GM21515 (cell line): ENCODE results near the gene CAPN11.
"Not testable (repeated sequence)": the region's sequence is repeated elsewhere in the genome, so short reads cannot be mapped to it uniquely, and the experiment has no call there.

Source experiments
- ATAC-seq: cut with Tn5 transposase; IDR thresholded peaks from one replicate; pipeline ENCODE4 v1.9.1; 2021; ENCODE audit not compliant: unreplicated experiment

Gene CAPN11

DNA sequence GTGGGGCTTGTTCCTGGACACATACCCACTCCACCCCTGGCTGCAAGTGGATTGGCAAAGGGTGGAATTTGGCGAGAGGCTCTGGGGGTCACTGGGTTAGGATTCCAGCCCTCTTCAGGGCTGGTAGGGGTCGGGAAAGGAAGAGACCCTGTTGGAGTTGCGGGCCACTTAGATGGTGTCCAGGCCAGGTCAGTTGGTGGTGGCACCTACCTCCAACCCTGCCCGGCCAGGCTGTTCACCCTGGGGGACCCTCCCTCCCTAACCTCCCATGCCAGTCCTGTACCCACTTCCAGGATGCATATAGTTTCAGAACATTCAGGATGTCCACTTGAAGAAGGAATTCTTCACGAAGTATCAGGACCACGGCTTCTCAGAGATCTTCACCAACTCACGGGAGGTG, 21.0 kb downstream of the CAPN11 start:
- no peak for ATAC-seq

DNA sequence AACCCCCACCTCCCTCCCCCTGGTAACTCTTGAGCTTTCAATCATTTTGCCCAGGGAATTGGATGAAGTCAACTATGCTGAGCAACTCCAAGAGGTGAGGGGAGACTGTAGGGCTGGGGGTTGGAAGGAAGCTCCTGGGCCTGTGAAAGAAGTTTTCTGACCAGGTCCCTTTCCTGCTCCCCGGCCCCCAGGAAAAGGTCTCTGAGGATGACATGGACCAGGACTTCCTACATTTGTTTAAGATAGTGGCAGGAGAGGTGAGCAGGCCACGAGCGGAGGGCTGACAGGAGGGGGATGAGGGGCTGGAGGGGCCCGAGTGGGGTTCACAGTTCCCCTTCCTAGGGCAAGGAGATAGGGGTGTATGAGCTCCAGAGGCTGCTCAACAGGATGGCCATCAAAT, 21.8 kb downstream of the CAPN11 start:
- no peak for ATAC-seq

DNA sequence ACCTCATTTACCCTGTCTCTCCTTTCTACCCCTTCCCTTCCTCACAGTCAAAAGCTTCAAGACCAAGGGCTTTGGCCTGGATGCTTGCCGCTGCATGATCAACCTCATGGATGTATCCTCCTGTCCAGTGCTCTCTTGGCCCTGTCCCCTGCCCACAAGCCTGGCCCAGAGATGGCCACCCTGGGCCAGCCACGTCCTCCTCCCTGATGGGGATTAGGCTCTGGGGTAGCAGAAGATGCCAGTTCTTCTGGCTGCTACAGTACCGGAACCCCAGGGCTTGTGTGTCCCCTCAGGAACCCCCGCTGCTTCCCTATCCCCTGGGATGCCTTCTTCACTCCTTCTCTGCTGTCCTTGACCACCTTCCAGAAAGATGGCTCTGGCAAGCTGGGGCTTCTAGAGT, 22.3 kb downstream of the CAPN11 start:
- no peak for ATAC-seq

DNA sequence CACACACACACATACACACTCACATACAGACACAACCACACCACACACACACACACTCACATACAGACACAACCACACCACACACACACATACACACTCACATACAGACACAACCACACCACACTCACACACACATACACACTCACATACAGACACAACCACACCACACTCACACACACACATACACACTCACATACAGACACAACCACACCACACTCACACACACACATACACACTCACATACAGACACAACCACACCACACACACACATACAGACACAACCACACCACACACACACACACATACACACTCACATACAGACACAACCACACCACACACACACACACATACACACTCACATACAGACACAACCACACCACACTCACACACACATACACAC, 23.2 kb downstream of the CAPN11 start:
- not testable (repeated sequence) for ATAC-seq

DNA sequence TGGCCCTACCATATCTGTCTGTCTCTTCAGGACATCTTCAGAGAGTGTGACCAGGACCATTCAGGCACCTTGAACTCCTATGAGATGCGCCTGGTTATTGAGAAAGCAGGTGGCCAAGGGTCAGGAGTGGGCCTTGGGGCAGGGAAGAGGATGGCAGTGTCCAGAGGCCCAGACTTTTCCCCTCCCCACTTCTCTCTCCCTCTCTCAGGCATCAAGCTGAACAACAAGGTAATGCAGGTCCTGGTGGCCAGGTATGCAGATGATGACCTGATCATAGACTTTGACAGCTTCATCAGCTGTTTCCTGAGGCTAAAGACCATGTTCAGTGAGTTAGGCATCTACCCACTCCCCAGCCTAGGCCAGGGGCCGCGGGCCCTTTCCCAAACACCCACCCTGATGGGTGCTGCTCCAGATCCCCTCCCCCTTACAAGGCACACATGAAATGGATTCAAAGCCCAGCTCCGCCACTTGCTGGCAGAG, 24.3 kb downstream of the CAPN11 start:
- ATAC-seq = no peak

DNA sequence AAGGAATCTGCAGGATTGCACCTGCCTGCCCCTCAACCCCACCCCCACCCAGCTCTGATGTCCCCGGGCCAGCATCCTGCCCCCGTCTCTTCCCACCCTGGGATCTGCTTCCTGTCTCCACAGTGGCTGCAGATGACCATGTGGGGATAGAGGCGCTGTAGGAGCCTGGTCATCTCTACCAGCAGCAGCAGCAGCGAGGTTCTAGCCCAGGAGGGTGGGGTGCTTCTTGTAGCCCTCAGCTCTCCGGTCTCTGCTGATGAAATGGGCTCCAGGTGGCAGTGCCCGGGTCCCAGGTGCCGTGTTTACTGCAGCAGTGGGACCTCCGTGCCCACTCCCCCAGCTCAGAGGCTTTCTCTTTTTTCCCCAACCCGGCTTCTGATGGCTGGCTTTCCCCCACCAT, 25.2 kb downstream of the CAPN11 start:
- no peak for ATAC-seq

DNA sequence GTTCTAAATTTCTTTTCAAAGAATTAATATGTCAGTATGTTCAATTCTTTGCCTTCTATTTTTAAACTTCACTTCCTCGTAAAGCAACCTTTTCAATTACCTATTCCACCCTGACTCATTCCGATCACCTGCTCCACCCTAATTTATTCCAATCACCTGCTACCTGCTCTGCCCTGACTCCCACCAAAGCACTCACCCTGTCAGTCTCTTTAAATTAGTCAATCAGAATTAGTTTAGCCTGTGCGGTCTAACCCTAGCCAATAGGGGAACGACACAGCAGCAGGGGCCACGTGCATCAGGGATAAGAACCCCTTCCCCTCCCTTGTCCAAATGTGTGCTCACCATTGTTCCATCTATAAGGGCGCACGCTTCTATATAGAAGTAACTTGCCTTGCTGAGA, 26.7 kb downstream of the CAPN11 start:
- not testable (repeated sequence) for ATAC-seq

DNA sequence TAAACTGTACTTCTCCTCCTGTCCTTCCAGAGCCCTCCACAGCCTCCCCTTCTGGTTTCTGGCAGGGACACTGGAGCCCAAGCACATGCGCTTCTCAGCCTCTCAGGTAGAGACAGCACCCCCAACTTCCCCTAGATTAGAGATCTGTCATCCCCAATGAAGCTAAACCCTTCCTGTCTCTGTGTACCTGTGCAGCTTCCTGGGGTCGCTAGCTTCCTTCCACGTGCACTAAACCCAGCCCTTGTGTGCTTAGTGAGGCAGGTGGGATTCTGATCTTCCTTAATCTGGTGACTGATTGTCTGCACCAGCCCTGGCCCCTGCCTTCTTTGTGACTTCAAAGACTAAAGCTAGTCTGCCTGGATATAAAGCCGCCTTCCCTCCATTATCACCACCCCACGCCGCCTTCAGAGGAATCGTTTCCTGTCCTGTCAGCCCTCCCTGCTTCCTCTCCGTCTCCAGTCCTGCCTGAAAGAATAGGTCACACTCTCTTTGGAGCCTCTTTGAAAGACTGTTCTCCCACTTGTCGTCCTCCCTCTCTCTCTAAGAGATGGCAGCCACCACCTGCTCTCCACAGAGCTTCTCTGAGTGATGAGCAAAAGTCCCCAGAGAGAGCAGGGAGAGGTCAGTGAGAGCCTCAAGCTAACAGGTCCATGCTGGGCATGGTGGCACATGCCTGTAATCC, 27.5 kb downstream of the CAPN11 start:
- ATAC-seq = no peak

DNA sequence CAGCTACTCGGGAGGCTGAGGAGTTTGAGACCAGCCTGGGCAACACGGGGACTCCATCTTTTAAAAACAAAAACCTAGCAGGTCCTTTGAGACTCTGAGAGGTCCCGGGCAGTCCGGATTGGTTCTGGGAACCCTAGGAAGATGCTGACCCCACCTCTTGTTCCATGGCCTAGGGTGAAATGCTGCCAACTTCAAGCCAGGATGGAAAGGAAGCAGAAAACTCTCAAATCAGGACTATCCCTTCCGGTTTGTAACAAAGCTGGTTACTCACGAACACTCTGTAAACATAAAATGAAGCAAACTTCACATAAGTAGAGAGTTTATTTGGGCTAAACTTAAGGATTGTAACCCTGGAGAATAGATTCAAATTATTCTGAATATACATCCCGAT, 28.0 kb downstream of the CAPN11 start:
- no peak for ATAC-seq

DNA sequence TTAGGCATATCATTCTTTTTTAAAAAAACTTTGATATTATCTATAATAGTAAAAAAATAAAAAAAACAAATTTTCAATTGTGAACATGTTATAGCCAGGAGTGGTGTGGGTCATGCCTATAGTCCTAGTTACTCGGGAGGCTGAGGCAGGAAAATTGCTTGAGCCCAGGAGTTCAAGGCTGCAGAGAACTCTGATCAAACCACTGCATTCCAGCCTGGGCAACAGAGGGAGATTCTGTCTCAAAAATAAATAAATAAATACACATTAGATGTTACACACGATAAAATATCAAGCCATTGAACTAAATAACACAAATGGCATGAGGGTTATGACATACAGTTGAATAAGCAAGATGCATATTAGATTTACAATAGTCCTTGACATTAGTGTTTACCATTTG, 30.2 kb downstream of the CAPN11 start:
- ATAC-seq = no peak

DNA sequence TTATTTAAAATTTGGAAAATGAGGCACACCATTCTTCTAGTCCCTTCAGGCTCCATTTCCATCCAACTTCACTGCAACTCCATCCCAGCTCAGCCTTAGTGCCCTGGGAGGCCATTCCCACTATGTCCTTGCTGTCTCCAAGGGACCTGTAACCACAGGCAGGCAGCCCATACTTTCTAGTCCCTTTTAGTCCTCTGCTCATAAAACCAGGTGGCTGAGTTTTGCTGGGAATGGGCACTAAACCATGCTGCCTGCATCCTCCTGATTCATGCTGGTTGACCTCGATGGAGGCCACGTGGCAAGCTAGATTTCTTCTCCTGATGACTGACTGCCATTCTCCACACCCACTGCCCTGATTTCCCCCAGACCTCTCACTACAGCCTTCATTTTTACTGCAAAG, 30.6 kb downstream of the CAPN11 start:
- no peak for ATAC-seq

DNA sequence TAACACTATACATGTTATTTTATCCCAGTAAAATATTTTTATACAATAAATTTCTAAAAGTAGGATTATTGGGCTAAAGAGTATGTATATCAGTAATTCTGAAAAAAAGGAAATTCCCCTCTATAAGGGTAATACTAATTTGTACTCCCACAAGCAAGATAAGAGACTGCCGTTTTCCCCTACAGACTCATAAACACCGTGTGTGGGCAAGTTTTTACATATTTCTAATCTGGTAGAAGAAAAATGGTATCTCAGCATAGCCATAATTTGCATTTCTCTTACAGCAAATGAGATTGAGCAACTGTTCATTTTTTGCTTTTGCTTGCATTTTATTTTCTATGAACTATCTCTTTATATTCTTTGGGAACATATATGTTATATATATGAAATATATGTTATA, 32.1 kb downstream of the CAPN11 start:
- ATAC-seq = peak; percentile 54

DNA sequence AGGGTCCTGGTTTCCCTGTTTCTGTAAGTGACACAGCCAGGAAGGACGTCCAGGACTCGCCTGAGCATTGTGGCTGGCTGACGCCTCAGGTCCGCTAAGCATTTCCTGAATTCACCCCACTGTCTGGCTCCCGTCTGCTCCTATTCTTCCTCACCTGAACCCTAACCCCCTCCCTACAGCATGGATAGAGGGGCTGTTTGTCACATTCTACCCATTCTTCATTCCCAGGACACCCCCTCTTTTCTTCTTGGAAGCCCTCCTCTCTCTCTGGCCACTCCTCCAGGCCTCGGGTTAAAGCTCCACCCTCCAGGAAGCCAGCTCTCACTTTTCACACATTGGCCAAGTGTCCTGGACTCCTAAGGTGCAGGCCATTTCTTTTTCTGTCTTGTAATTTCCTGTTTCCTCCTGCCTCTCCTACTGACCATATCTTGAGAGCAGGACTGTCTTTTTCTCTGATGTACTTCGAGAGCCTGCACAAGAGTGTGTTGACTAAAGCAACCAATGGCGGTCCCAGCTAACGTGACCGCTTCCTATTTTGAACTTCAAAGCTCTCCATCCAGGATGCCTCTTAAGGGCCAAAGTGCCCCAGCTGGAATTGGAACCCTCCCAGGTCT, 33.9 kb downstream of the CAPN11 start:
- no peak for ATAC-seq

DNA sequence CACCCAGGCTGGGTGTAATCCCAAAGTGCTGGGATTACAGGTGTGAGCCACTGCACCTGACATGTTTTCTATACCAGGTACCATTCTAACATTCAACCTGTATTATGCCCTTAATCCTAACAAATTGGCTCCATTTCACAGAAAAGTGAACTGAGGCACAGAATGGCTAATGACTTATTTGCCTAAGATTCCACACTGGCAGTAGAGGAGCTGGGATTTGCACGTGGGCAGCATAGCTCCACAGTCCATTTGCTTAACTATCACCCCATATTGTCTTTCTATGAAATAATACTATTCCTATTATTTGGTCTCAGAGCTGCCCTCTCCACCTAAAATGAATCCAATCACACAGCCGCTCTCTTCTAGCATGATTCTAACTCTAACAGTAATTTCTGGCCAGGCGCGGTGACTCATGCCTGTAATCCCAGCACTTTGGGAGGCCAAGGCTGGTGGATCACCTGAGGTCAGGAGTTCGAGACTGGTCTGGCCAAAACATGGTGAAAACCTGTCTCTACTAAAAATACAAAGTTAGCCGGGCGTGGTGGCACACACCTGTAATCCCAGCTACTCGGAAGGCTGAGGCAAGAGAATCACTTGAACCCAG, 34.8 kb downstream of the CAPN11 start:
- ATAC-seq = no peak

DNA sequence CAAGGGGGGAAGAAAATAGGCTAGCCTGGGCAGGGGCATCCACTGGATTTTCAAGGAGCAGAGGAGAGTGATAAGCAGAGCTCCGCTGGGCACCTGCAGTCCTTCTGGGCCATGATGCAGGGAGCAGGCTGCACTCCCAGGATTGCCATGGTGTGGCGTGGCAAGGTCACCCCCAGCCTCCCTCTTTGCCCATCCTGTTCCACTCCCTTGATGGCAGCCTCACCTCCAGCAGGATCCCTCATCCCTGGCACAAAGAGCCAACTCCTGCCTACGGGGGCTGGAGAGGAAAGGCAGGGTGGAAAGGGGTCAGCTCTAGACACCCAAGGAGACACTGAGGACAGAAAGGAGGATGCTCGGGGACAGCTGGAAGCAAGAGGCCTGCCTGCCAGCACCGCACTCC, 35.7 kb downstream of the CAPN11 start:
- no peak for ATAC-seq

DNA sequence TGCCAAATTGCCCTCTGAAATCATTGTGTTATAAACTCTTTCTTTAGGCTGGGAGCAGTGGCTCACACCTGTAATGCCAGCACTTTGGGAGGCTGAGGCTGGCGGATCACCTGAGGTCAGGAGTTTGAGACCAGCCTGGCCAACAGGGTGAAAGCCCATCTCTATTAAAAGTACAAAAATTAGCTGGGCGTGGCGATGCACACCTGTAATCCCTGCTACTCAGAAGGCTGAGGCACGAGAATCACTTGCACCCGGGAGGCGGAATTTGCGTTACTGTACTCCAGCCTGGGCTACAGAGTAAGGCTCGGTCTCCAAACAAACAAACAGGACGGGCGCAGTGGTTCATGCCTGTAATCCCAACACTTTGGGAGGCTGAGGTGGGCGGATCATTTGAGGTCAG, 37.7 kb downstream of the CAPN11 start:
- not testable (repeated sequence) for ATAC-seq

DNA sequence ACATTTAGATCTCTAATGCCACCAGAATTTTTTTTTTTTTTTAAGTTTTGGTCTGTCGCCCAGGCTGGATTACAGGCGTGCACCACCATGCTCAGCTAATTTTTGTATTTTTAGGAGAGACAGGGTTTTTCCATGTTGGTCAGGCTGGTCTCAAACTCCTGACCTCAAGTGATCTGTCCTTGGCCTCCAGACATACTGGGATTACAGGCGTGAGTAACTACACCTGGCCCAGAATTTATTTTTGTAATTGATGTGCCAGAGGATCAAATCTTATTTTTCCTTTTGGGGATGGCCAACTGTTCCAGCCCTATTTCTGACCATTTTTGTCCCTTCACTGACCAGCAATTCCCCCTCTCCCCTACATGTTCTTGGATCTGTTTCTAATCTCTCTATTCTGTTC, 40.1 kb downstream of the CAPN11 start:
- ATAC-seq = no peak

DNA sequence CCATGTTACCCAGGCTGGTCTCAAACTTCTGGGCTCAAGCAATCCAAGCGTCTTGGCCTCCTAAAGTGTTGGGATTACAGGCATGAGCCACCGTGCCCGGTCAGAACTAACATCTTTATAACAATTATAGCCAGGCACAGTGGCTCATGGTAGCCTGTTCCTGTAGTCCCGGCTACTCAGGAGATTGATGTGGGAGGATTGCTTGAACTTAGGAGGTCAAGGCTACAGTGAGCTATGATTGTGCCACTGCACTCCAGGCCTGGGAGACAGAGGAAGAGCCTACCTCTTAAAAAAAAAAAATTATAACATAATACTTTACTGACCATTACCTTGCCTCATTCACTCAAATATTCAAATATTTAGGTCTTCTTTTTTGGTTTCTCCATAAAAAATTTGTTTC, 41.3 kb downstream of the CAPN11 start:
- ATAC-seq = no peak

DNA sequence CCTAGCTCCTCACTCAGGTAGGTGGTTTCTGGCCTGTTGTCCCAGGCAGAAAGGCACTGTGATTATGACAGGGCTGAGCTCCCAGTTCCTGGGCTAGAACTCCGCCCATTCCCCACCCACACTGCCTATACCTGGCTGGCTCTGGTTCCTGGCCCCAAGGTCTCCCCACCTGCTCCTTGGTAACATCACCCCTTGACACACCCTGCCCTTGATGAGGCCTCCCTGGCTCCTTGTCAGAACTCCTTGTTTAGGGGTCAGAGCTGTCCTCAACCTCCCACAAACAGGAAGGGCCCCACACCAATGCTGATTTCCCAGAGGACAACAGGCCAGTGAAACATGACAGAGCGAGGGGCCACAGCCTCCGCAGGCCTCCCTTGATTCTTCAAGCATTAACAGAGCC, 42.6 kb downstream of the CAPN11 start:
- ATAC-seq = no peak

DNA sequence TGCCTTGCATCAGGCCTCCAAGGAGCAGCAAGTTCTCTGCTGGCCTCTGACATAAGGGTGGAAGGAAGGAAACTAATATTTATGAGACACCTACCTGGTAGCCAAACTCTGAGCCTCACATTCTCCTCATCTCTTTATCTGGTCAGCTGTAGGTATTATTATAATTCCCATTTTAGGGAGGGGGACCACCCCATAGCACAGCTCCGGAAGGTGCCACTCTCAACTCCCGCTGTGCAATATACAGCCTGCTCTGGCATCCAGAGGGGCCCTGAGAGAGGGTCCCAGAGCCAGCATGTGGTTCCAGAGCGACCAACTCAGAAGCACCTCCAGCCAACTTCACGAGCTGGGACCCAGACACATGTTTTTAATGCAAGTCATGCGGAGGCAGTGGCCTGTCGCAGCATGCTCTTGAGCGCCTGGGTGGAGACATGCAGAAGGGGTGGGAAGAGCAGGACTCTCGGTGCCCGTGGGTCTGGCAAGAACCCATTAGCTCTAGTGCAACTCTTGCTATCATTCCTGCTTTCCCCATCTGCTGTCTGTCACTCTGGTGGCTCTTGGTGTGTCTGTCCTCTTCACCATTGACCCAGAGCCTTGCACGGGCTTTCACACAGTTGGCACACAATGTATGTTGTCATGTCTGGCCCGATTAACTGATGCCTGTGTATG, 43.2 kb downstream of the CAPN11 start:
- no peak for ATAC-seq

DNA sequence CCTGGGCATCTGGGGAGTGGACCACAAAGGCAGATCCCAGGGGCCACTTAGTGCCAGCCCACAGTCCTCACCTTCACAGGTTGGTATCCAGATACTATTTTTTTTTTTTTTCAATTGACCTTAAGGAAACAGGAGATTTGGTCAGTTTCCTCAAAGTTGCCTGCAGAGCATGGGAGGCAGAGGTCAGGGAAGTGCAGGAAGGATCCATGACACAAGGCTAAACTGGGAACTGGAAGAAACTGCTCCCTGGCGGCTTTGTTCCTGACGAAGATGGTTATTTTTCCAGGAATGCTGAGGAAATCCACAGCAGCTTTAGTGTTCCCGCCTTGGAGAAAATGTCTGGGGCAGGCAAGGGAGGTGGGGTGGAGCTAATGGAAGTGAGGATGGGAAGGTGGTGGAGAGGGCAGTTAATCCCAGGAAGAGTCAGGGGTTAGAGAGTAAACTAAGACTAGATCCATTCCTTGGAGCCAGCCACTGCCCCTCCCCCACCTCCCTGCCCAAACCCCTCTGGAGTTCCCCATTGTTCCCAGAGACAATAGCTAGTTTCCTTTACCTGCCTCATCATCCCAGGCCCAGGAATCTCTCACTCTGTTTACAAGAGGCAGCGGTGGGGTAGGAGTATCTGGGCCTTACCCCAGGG, 43.8 kb downstream of the CAPN11 start:
- ATAC-seq = no peak
